Measurements from ENCODE around the gene OR6K2. TPM values are rescaled to one million over a fixed set of nuclear protein-coding genes. Genes with fewer than 3 reads are reported as not detected.

OR6K2 gene
- total RNA-seq, 1 donor from 2014 or later = not detected

GRCh38 chr1:158728510-158729225 lies 28.2 kb upstream of the OR6K2 start:
- TF ChIP-seq CTCF (IDR thresholded peaks at IDR 0.05) = no peak
- no peak for DNase-seq
- intact Hi-C loops (cut with DNase I) = no loop called here
- no peak for ATAC-seq
- H3K27ac ChIP-seq = no peak overlapping the region
- no peaks in the 10 kb centered on the region for H3K36me3 ChIP-seq
- no peak overlapping the region for H3K4me3 ChIP-seq
- no peaks in the 10 kb centered on the region for H3K9me3 ChIP-seq
- H3K27me3 ChIP-seq (ENCODE audit: low read depth) = no peaks in the 10 kb centered on the region
- H3K4me1 ChIP-seq = no peaks in the 10 kb centered on the region

DNA sequence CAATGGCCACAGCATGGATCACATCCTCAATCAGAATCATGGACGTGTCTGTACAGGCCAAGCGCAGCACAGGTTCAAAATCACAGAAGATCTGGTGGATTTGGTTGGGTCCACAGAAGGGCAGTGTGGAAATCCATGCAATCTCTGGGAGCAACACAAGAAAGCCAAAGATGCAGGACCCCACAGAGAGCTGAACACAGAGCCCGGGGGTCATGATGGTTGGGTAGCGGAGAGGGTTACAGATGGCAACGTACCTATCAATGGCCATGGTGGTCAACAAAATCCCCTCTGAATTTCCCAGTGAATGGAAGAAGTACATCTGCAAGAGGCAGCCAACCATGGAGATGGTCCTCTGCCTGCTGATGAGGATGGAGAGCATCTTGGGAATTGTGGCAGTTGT lies 24.0 kb upstream of the OR6K2 start:
- H3K9me3 ChIP-seq = no peaks in the 10 kb centered on the region
- intact Hi-C loops (cut with DNase I) = no loop called here
- no peak overlapping the region for H3K4me3 ChIP-seq
- no peaks in the 10 kb centered on the region for H3K4me1 ChIP-seq
- no peak for ATAC-seq
- H3K27me3 ChIP-seq (ENCODE audit: low read depth) = no peaks in the 10 kb centered on the region
- no peak overlapping the region for H3K27ac ChIP-seq
- DNase-seq = no peak
- H3K36me3 ChIP-seq = no peaks in the 10 kb centered on the region
- TF ChIP-seq CTCF (IDR thresholded peaks at IDR 0.05) = no peak

DNA sequence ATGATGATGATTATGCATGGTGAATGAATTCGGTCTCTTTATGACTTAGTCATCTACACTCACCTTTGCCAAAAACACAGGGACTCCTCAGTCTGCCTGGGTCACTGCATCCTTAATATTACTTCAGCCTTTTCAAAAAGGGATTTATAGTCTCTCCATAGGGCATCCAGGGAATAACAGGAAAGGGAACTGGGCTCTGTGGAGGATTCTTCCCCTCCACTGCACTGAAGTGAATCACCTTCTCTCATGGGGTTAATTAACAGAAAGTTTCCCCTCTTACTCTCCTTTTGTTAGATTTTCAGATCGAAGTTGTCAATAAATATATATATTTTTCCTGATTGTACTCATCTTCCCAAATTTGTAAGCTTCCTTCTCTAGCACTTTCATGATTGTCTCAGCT lies 20.2 kb upstream of the OR6K2 start, which contains the start of gene OR6K3:
TSS of gene OR6K3 (minus strand) at position 101 of the 400 bp plus-strand sequence. CDS start 2,605 bp downstream, outside the sequence.
- Histone ChIP-seq H3K4me3 (no peak within 1 kb of the TSS), H3K9me3 (no peaks in the 10 kb centered on the region), H3K36me3 (no peaks in the 10 kb centered on the region), H3K27ac (no peak within 1 kb of the TSS), H3K4me1 (no peaks in the 10 kb centered on the region), H3K27me3 (ENCODE audit: low read depth) (no peaks in the 10 kb centered on the region)
- intact Hi-C loops (cut with DNase I) = no loop called here
- ATAC-seq (no peak), DNase-seq (no peak)
- TF ChIP-seq CTCF (IDR thresholded peaks at IDR 0.05) = no peak

- Histone ChIP-seq H3K27me3 (ENCODE audit: low read depth) (no peaks in the 10 kb centered on the region), H3K4me3 (no peak overlapping the region), H3K36me3 (no peaks in the 10 kb centered on the region), H3K9me3 (no peaks in the 10 kb centered on the region), H3K27ac (no peak overlapping the region), H3K4me1 (no peaks in the 10 kb centered on the region)
- DNase-seq (no peak), ATAC-seq (no peak)
- intact Hi-C loops (cut with DNase I) = no loop called here
- TF ChIP-seq CTCF (IDR thresholded peaks at IDR 0.05) = no peak
Observed at GRCh38 chr1:158719664-158720063, 19.2 kb upstream of the OR6K2 start.

DNA sequence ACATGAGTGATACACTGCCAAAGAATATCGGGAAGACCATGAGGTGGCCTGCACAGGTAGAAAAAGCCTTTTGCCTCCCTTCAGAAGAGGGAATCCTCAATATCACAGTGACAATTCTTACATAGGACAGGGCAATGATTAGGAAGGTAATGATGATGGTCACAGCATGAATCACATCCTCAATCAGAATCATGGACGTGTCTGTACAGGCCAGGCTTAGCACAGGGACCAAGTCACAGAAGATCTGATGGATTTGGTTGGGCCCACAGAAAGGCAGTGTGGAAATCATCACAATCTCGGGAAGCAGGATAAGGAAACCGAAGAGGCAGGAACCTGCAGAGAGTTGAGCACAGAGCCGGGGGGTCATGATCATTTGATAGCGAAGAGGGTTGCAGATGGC lies 16.9 kb upstream of the OR6K2 start:
- ATAC-seq (no peak), DNase-seq (no peak)
- Histone ChIP-seq H3K9me3 (no peaks in the 10 kb centered on the region), H3K36me3 (no peaks in the 10 kb centered on the region), H3K4me3 (no peak overlapping the region), H3K27me3 (ENCODE audit: low read depth) (no peaks in the 10 kb centered on the region), H3K27ac (no peak overlapping the region), H3K4me1 (no peaks in the 10 kb centered on the region)
- no peak for TF ChIP-seq CTCF (IDR thresholded peaks at IDR 0.05)
- intact Hi-C loops (cut with DNase I) = no loop called here

Data from lower lobe of right lung (tissue), 2 donors.